Stimulated activated CD4-positive, alpha-beta T cell treated with anti-CD3 and anti-CD28 coated beads, Interleukin-2, amount 100 ng/mL, for 24 hours (primary cell): ENCODE measurements around the gene SERPING1.

Experiments
- DNase-seq, 2 donors: peaks; one replicate each; pipeline ENCODE4 v3.0.0-alpha.2; 2020

Gene SERPING1

GRCh38 chr11:57656885-57657193, 59.4 kb downstream of the SERPING1 start:
- DNase-seq, result no peak

DNA sequence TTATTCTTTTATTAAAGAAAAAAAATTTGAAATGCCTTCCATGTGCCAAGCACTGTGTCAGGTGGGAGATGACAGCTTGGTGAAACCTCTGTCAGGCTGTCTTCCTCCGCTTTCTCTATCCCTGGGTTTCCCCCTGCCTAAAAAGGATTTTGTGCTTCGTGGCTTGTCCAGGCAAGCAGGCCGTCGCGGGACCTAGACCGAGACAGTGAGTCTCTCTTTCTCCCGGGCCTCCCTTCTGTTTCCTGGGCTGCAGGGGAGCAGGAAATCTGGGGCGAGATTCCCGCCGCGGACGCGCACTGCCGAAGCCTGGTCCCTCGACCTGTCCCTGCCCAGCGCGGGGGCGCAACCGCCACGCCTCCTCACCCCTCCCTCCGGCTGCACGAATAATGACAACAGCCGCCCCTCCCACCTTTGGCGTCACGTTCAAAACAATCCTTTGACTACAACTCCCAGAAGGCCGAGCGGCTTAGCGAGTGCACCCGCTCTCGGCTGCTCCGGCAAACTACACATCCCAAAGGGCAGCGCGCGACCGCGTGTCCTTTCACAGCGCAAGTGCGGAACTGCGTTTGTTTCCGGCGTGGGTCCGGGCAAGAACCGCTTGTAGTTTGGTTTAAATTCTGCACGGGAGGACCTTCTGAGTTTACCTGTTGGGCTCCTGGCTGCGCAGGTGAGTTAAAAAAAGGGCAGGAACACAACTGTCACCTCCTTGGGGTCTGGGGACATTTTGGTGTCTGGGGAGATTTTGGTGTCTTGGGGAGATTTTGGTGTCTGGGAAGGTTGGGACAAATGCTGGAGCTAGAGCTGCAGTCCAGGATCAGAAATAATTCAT, 59.9 kb downstream of the SERPING1 start, which contains the start of gene CLP1:
CLP1 (plus strand) TSS at position 569 of the 829 bp plus-strand sequence. CDS start 1,715 bp downstream, outside the sequence.
- DNase-seq, result peak; percentile 99

DNA sequence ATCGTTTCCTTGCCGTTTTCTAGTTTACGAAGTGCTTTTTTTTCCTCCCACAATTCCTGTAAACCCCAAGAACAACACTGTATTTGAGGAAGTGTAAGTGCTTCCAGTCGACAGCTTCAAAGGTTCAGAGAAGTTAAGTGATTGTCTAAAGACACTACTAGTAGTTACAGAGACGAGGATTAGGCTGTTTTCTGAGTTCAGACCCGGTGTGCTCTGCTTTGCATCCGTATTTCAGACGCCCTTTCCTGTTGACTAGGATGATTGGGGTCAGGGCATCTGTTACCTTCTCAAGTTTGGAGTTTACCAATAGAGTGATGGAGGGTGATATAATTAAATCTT, 60.5 kb downstream of the SERPING1 start:
- no peak for DNase-seq

GRCh38 chr11:57659669-57660068, 62.2 kb downstream of the SERPING1 start:
- no peak for DNase-seq

GRCh38 chr11:57662893-57663292, 65.4 kb downstream of the SERPING1 start:
- DNase-seq, result no peak

GRCh38 chr11:57663975-57664374, 66.5 kb downstream of the SERPING1 start:
- no peak for DNase-seq
